K562 (cell line): ENCODE measurements around the gene BCAS1. TPM values are rescaled to one million over a fixed set of nuclear protein-coding genes. Genes with fewer than 3 reads are reported as not detected.

Source experiments
- CHD4 ChIP-seq: fragments of 200-600 bp; sonication (generic); IDR thresholded peaks from 3 replicates; pipeline ENCODE4 v1.6.1; 2012; ENCODE audit warnings: low read depth, mild to moderate bottlenecking, mixed read lengths, low read length, inconsistent platforms; ENCODE audit not compliant: insufficient read depth, insufficient replicate concordance, poor library complexity, severe bottlenecking
- FOSL1 ChIP-seq: fragments of 200-800 bp; sonication (Bioruptor generic); conservative IDR thresholded peaks from 2 replicates; pipeline ENCODE4 v1.6.1; 2016; ENCODE audit warnings: missing genetic modification characterization, missing compliant biosample characterization
- MEIS2 ChIP-seq: fragments of 450-650 bp; IDR thresholded peaks from 2 replicates; pipeline ENCODE4 v1.6.1; 2014; ENCODE audit warnings: mild to moderate bottlenecking; ENCODE audit not compliant: partially characterized antibody
- OTX1 ChIP-seq: fragments of 450-650 bp; formaldehyde crosslinking; IDR thresholded peaks from 2 replicates; pipeline ENCODE4 v1.4.0; 2022; ENCODE audit warnings: mild to moderate bottlenecking
- PHF20 ChIP-seq: fragments of 450-650 bp; IDR thresholded peaks from 2 replicates; pipeline ENCODE4 v1.6.1; 2018; ENCODE audit not compliant: partially characterized antibody
- PTTG1 ChIP-seq: fragments of 450-650 bp; IDR thresholded peaks from 2 replicates; pipeline ENCODE4 v1.6.1; 2016; ENCODE audit warnings: low read depth, mild to moderate bottlenecking, missing genetic modification characterization, missing compliant biosample characterization
- RFX1 ChIP-seq: fragments of 450-650 bp; IDR thresholded peaks from 2 replicates; pipeline ENCODE4 v1.6.1; 2016; ENCODE audit warnings: mild to moderate bottlenecking, moderate library complexity
- ZEB2 ChIP-seq: fragments of 450-650 bp; IDR thresholded peaks from 2 replicates; pipeline ENCODE4 v1.6.1; 2016
- ZNF311 ChIP-seq: fragments of 250-450 bp; sonication (Bioruptor Pico); IDR thresholded peaks from 2 replicates; pipeline ENCODE4 v1.4.0; 2020; ENCODE audit warnings: mild to moderate bottlenecking, moderate library complexity
- ZNF449 ChIP-seq: fragments of 250-450 bp; sonication (Bioruptor Pico); IDR thresholded peaks from 2 replicates; pipeline ENCODE4 v1.8.0; 2022; ENCODE audit warnings: moderate library complexity, mild to moderate bottlenecking, inconsistent platforms
- polyA plus RNA-seq, 8 experiments: library from polyadenylated mRNA; depleted of rRNA in 4 of 8; stranded (reverse) in 5 of 8; unstranded in 3 of 8; fragments of >200 nt; fragmentation: Nextera tagmentation in 2 of 8; fragmentation: Illumina TruSeq in 1 of 8; extraction: Ambion mirVana in 2 of 8; extraction: Trizol in 1 of 8; gene quantifications; 2 replicates each; pipeline versions ENCODE4 v1.2.1 to v1.2.3, GENCODE V29; 2011 to 2014; ENCODE audit warnings: inconsistent platforms in 1 of 8, missing spikeins in 1 of 8
- total RNA-seq, 7 experiments: library from RNA; depleted of rRNA in 6 of 7; stranded (reverse); fragments of >200 nt in 6 of 7; fragmentation: Illumina TruSeq in 2 of 7; extraction: Trizol in 2 of 7; gene quantifications; 2 replicates each; pipeline versions ENCODE4 v1.2.1 to v1.2.3, GENCODE V29; 2011 to 2021; ENCODE audit warnings: low replicate concordance in 1 of 7
- TF ChIP-seq, protein P1 (sequence below): fragments of 250-450 bp; sonication (Bioruptor Pico); IDR thresholded peaks from 2 replicates; pipeline ENCODE4 v1.4.0; 2020; ENCODE audit warnings: mild to moderate bottlenecking, moderate library complexity
- TF ChIP-seq, protein P2 (sequence below): fragments of 250-450 bp; sonication (Bioruptor Pico); IDR thresholded peaks from 2 replicates; pipeline ENCODE4 v1.4.0; 2020; ENCODE audit warnings: mild to moderate bottlenecking, moderate library complexity, borderline replicate concordance
- TF ChIP-seq, protein P3 (sequence below): fragments of 250-450 bp; sonication (Bioruptor Pico); IDR thresholded peaks from 2 replicates; pipeline ENCODE4 v1.4.0; 2020

BCAS1 gene
- total and polyA plus RNA-seq, 9 of the 15 experiments (the other 6 are each of a cell fraction or from before 2014, with no cell fraction given) = 0.18 to 2.3 (median 0.93) TPM

- TF ChIP-seq, protein P1, sequence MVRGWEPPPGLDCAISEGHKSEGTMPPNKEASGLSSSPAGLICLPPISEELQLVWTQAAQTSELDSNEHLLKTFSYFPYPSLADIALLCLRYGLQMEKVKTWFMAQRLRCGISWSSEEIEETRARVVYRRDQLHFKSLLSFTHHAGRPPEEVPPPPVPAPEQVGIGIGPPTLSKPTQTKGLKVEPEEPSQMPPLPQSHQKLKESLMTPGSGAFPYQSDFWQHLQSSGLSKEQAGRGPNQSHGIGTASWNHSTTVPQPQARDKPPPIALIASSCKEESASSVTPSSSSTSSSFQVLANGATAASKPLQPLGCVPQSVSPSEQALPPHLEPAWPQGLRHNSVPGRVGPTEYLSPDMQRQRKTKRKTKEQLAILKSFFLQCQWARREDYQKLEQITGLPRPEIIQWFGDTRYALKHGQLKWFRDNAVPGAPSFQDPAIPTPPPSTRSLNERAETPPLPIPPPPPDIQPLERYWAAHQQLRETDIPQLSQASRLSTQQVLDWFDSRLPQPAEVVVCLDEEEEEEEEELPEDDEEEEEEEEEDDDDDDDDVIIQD (CRISPR knock-in tag) = no peak
- TF ChIP-seq PTTG1 (tag) (no peak), CHD4 (no peak), RFX1 (peak; percentile 13; the same call in 1 of the 2 replicates), ZEB2 (peak; percentile 38; the same call in 1 of the 2 replicates), FOSL1 (tag) (peak; percentile 80), ZNF449 (CRISPR knock-in tag) (no peak), MEIS2 (peak; percentile 42), PHF20 (no peak), OTX1 (CRISPR knock-in tag) (no peak), ZNF311 (no peak)
- TF ChIP-seq, protein P2, sequence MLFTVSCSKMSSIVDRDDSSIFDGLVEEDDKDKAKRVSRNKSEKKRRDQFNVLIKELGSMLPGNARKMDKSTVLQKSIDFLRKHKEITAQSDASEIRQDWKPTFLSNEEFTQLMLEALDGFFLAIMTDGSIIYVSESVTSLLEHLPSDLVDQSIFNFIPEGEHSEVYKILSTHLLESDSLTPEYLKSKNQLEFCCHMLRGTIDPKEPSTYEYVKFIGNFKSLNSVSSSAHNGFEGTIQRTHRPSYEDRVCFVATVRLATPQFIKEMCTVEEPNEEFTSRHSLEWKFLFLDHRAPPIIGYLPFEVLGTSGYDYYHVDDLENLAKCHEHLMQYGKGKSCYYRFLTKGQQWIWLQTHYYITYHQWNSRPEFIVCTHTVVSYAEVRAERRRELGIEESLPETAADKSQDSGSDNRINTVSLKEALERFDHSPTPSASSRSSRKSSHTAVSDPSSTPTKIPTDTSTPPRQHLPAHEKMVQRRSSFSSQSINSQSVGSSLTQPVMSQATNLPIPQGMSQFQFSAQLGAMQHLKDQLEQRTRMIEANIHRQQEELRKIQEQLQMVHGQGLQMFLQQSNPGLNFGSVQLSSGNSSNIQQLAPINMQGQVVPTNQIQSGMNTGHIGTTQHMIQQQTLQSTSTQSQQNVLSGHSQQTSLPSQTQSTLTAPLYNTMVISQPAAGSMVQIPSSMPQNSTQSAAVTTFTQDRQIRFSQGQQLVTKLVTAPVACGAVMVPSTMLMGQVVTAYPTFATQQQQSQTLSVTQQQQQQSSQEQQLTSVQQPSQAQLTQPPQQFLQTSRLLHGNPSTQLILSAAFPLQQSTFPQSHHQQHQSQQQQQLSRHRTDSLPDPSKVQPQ (CRISPR knock-in tag) = no peak
- TF ChIP-seq, protein P3, sequence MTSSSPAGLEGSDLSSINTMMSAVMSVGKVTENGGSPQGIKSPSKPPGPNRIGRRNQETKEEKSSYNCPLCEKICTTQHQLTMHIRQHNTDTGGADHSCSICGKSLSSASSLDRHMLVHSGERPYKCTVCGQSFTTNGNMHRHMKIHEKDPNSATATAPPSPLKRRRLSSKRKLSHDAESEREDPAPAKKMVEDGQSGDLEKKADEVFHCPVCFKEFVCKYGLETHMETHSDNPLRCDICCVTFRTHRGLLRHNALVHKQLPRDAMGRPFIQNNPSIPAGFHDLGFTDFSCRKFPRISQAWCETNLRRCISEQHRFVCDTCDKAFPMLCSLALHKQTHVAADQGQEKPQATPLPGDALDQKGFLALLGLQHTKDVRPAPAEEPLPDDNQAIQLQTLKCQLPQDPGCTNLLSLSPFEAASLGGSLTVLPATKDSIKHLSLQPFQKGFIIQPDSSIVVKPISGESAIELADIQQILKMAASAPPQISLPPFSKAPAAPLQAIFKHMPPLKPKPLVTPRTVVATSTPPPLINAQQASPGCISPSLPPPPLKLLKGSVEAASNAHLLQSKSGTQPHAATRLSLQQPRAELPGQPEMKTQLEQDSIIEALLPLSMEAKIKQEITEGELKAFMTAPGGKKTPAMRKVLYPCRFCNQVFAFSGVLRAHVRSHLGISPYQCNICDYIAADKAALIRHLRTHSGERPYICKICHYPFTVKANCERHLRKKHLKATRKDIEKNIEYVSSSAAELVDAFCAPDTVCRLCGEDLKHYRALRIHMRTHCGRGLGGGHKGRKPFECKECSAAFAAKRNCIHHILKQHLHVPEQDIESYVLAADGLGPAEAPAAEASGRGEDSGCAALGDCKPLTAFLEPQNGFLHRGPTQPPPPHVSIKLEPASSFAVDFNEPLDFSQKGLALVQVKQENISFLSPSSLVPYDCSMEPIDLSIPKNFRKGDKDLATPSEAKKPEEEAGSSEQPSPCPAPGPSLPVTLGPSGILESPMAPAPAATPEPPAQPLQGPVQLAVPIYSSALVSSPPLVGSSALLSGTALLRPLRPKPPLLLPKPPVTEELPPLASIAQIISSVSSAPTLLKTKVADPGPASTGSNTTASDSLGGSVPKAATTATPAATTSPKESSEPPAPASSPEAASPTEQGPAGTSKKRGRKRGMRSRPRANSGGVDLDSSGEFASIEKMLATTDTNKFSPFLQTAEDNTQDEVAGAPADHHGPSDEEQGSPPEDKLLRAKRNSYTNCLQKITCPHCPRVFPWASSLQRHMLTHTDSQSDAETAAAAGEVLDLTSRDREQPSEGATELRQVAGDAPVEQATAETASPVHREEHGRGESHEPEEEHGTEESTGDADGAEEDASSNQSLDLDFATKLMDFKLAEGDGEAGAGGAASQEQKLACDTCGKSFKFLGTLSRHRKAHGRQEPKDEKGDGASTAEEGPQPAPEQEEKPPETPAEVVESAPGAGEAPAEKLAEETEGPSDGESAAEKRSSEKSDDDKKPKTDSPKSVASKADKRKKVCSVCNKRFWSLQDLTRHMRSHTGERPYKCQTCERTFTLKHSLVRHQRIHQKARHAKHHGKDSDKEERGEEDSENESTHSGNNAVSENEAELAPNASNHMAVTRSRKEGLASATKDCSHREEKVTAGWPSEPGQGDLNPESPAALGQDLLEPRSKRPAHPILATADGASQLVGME = no peak
These were observed 143.9 kb downstream of the BCAS1 start (continued) for GRCh38 chr20:53926428-53927028.
